ENCODE results near the gene FGF12.

The FGF12 gene

GRCh38 chr3:192331749-192332385, 395.5 kb downstream of the FGF12 start:
- DNase-seq, result no peak

- DNase-seq, result no peak
These were observed 400.7 kb downstream of the FGF12 start for GRCh38 chr3:192326656-192327055.

DNA sequence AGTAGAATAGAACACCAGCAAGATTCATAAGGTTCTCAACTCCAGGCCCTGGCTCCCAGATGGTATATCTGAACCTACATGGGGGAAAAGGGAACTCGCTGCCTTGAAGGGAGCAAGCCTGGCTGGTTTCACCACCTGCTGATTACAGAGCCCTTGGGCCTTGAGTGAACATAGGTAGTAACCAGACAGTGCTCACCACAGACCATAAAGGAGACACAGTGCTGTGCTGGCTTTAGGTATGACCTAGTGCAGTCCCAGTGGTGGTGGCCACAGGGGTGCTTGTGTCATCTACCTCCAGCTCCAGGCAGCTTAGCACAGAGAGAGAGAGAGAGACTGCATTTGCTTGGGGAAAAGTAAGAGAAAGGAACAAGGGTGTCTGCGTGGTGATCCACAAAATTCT, 409.8 kb downstream of the FGF12 start:
- no peak for DNase-seq

DNA sequence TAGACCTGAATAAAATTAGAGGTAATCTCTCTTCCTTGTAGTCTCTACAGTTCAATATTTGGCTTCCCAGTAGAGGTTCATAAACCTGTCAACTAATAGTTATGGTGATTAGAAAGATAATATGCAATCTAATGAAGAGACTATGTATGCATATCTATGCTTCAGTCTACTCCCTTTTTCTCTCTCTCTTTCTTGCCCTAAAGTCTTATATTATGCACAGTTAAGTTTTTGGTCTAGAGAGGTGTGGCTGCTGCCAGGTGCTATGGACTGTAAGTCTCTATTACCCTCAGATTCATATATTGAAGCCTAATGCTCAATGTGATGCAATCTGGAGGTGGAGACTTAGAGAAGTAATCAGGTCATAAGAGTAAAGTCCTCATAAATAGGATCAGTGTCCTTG, 413.7 kb downstream of the FGF12 start:
- no peak for DNase-seq

GRCh38 chr3:192307631-192308030, 419.7 kb downstream of the FGF12 start:
- no peak for DNase-seq

DNA sequence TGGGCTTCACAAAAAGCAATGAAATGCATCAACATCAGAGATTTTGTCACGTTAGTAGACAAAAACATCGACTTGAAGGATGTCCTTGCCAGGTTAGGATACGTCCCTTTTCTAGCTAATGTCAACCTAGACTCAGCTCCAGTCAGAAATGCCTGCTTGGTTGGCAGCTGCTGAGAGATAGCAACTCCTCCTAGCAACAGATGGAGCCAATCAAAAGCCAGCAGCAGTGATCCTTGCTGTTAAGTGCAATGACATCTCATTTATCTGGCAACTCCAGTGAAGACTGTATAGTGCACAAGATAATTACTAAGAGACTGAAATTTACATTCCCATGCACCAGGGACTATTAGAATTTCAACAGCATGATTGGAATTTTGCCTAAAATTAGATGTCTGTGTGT, 424.1 kb downstream of the FGF12 start:
- DNase-seq, result no peak

GRCh38 chr3:192302721-192303120, 424.6 kb downstream of the FGF12 start:
- no peak for DNase-seq

DNA sequence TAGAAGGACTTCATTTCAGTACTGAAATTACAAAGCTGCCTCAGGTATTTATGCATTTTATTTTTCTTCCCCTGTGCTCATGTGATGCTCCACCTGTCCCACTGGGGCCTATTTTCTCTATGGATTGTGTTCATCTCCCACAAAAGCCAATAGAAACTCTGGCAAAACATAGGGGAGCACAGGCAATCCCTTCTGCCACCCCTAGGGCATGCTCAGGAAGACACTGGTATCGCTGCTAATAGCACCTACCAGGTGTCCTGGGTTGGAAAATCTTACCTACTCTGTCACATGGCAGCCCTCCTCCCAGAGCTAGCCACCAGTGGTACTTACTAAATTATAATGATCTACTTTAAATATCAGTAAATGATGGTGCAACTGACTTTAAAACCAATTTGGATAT, 427.4 kb downstream of the FGF12 start:
- no peak for DNase-seq

DNA sequence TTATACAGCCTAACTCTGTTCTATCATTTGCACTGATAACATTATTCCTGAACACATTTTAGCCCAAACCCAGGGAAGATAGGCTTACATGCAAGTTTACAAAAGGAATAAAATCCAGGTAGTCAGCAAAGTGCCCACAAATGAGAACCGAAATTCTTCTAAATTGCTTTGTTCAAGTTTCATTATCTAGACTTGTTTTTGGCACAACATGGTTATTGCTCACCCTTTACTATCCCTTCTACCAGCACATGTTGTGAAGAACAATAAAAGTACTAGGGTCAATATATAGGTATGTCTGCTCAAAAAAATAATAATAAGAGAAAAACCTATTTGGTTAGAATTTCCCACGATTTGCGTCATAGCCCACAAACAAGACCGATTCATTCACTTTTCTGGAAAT, 430.5 kb downstream of the FGF12 start:
- DNase-seq, result no peak

- no peak for DNase-seq
These were observed 442.8 kb downstream of the FGF12 start for GRCh38 chr3:192284443-192285072.

GRCh38 chr3:192281207-192281880, 446.0 kb downstream of the FGF12 start:
- DNase-seq, result no peak

DNA sequence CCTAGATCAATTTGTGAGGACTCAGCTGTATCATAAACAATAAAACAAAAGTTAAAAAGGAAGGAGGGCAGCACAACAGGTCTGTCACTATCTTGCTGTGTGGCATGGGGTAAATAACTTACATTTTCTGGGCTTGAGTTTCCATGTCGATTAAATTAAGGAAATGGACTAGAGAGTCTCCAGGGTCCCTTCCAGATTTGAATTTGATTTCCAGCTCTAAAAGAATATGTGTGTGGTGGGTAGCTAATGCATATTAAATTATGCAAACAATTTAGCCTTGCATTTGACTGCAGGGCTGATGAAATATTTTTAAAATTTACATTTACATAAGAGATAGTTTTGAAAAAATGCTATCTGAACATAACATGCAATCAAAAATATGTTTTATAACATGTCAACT, 447.7 kb downstream of the FGF12 start:
- no peak for DNase-seq

GRCh38 chr3:192277477-192277876, 449.9 kb downstream of the FGF12 start:
- no peak for DNase-seq

DNA sequence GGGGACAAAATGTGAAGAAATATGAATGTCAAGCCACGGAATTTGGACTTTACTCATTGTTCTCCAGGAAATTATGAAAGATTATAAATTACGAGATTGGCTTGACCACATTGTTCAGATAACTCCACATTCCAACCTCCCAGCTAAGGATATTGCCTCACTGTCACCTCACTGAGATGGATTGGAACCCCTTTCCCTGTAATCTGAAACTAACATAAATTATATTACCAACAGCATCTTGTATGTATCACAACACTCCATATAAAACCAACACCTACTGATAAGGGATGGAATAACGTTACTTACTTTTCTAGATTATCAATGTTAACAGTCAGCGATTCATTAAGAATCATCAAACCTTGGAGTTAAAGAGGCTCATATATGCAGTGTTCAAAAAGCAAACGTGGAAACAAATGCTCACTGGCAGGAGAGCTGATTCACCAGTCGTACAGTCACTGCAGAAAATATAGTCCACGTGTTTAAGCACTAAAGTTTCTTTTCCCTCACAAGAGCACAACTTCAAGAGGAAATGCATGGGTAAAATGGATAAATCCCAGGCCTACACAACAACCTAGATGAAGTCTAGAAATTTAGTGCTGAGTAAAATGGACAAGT, 451.5 kb downstream of the FGF12 start:
- no peak for DNase-seq

- no peak for DNase-seq
These were observed 453.7 kb downstream of the FGF12 start for GRCh38 chr3:192273697-192274010.

DNA sequence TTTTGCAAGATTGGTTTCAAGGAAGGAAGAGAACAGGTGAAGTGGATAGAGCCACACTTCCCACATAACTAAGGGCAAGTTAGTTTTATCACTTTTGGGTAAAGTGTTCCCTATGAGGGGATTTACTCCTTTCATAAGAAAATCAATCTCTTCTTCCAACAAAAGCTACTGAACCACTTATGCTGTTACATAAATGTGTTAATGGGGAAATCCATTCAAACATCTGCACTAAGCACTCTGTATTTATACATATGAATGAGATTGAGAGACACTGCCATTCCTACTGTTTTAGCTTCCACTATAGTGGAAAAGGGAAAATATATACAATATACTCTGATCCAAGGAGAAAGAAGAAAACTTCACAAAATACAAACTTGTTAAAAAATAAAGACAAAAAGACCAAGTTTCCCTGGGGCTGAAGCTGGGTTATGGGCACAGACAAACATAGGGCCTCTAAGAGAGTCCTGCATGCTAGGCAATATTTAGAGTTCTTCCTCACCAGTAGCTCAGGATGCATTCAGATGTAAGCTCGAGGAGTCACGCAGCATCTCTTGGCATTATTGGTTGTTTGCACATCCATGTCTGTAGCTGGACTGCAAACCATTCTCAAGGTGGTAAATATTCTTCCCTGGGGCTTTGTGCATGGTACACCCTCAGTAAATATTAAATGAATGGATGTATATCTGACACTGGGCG, 454.2 kb downstream of the FGF12 start:
- DNase-seq, result no peak

DNA sequence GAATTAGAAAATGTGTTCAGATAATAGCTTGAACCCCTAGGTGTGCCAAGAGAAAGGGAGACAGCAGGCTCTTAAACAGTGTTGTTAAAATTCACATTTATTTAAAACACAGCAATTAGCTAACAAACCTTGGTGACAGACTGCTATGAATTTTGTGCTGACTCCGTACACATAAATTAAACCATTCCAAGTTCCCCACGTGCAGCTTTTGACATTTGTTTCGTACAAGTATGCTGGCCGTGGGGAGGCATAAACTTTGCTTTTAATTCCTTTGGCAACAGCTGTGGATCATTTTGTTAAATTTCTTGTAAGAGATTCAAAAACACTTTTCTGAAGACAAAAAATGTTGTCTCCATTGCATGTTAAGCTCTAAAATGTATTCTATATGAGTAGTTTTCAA, 465.3 kb downstream of the FGF12 start:
- no peak for DNase-seq

- DNase-seq, result no peak
These were observed 466.2 kb downstream of the FGF12 start for GRCh38 chr3:192261135-192261534.

- no peak for DNase-seq
These were observed 467.0 kb downstream of the FGF12 start for GRCh38 chr3:192260116-192261010.

DNA sequence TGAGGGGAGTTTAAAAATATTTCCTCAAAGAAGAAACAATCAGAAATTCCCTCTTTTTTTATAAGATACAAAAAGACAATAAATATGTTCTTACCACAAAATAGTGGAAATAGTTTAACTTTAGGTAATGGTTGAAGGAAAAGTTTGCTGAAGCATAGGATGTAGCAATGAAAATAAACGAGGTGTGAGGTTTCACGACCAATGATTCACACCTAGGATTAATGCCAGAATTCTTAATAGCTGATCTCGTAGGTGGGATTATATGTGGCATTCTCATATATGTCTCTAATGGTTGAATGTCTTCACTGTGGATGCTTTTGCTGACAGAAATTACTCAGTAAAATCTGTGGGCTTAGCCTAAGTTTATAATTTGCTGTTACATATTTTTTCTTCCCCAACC, 467.7 kb downstream of the FGF12 start:
- DNase-seq, result no peak

- DNase-seq, result no peak
These were observed 468.6 kb downstream of the FGF12 start for GRCh38 chr3:192258721-192259120.

DNA sequence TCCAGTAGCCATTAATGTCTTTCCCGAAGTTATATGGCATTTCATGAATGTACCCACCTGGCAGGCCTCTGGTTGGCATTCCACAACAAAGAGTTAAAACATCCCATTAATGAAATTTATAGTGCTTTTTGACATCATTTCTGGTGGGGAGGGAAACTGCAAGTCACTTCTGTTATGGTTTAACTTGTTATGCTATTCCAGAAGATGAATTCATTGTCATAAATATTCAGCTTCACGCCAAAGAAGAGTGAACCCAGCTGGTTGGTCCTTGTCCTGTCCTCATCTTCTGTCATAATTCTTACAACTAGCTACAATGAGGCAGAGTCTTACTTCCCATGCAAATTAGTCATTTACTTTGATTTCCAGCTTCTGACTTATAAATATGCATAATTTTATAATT, 471.5 kb downstream of the FGF12 start:
- DNase-seq, result no peak

All from CD4-positive, alpha-beta T cell treated with Interleukin-17A for 1 hour (primary cell).